H1 (cell line): ENCODE results near the gene OR2T11.

Experiments used
- ATF3 ChIP-seq: IDR thresholded peaks from 2 replicates; pipeline ENCODE4 v1.6.1; 2011; ENCODE audit warnings: low read depth, mild to moderate bottlenecking, low read length; ENCODE audit not compliant: insufficient read depth
- CBX8 ChIP-seq: fragments of 300-800, 300-1000 bp; sonication (generic); IDR thresholded peaks from 2 replicates; pipeline ENCODE4 v1.7.1; 2016; ENCODE audit warnings: low read depth, low read length, borderline replicate concordance
- CTCF ChIP-seq, 3 experiments: IDR thresholded peaks; 1 replicate in 2 of 3; 2 replicates in 1 of 3; pipeline versions ENCODE4 v1.5.1 to v1.6.1; 2011; ENCODE audit warnings: low read length in 3 of 3, mild to moderate bottlenecking in 3 of 3, inconsistent platforms in 2 of 3, low read depth in 1 of 3, moderate library complexity in 1 of 3; ENCODE audit not compliant: insufficient read depth in 1 of 3; ENCODE audit errors: control extremely low read depth in 1 of 3
- MAFK ChIP-seq: IDR thresholded peaks from 2 replicates; pipeline ENCODE4 v1.6.1; 2012; ENCODE audit warnings: low read depth, mild to moderate bottlenecking, improper control_type of control experiment, low read length
- POLR2A ChIP-seq, 2 experiments: IDR thresholded peaks; 1 replicate in 1 of 2; 2 replicates in 1 of 2; pipeline ENCODE4 v1.6.1; 2011; ENCODE audit warnings: low read depth in 2 of 2, low read length in 2 of 2, mild to moderate bottlenecking in 2 of 2; ENCODE audit errors: control extremely low read depth in 1 of 2
- TAF1 ChIP-seq: IDR thresholded peaks from 2 replicates; pipeline ENCODE4 v1.6.1; 2011; ENCODE audit warnings: mild to moderate bottlenecking, low read depth, low read length

- TF ChIP-seq ATF3 (no peak), TAF1 (no peak), POLR2A (IDR thresholded peaks at IDR 0.05; ENCODE audit: control extremely low read depth in 1 of 2, low read depth in 2 of 2, low read length in 2 of 2) (no peak), CTCF (IDR thresholded peaks at IDR 0.05; ENCODE audit: control extremely low read depth in 1 of 3, insufficient read depth in 1 of 3, low read depth in 1 of 3, low read length in 3 of 3) (no peak), MAFK (no peak), CBX8 (no peak)
These were observed 38.3 kb downstream of the OR2T11 start for GRCh38 chr1:248596615-248597014.
